ENCODE measurements around the gene LNX1.

Gene LNX1

DNA sequence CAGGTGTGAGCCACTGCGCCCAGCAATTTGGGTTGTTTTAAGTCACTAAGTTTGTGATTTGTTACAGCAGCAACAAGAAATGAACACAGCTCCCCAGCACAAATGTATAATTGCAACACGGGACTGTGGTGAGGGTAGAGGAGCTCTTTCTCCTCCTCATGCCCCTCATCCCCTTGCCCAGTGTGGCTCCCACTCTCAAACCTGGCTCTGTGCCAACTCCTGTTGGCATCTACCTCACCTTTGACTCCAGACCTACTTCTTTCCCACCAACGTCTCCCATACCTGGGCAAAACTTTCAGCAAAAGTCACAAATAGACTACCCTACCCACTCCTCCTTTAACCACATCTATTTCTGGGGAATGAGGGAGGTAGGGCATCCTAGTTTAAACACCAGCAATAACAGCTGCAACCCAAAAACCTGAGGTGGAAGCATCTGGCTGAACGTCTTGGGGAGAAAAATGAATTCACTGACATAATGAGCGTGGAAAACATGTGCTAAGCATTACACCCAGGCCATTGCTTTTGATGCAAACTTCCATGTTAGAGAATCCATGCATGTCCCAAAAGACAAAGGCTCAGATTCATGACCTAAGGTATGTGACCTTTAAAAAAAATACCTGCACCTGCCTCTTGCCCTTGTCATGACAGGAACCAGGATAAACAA lies 19.2 kb downstream of the LNX1 start:
- DNase-seq (ENCODE audit: low spot score) = no peak

DNA sequence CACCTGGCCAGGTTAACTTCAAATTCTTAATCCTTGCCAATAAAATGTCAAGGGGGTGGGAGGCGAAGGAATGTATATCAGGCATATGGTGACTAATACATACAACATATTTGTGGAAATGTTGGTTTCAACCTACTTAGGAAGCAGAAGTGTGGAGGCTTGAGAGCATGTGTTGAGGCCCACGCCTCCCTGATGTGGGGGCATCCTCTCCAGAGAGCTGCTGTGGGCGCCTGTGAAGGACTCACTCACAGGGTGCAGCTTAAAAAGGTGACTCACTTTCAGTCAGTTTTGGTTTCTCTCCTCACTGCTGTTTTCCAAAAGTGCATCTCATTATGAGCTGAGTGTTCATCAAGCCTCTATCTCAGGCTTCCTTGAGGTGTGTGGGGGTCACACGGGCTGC lies 27.5 kb downstream of the LNX1 start:
- DNase-seq (ENCODE audit: low spot score) = no peak

DNA sequence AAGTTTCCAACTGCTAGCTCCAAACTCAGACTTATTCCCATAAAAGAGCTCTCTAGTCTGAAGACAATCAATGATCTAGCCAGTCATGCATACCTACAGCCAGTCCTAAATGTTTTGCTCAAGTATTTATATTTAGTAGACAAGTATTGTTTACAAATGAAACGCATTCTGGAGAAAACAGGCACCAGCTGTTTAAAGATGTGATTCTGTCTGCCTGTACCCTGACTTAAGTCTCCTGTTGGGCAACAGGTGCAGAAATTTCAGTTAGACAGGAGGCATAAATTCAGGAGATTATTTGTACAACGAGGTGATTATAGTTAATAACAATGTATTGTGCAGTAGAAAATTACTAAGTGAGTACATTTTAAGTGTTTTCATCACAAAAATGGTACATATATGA lies 28.9 kb downstream of the LNX1 start:
- DNase-seq (ENCODE audit: low spot score) = no peak

DNA sequence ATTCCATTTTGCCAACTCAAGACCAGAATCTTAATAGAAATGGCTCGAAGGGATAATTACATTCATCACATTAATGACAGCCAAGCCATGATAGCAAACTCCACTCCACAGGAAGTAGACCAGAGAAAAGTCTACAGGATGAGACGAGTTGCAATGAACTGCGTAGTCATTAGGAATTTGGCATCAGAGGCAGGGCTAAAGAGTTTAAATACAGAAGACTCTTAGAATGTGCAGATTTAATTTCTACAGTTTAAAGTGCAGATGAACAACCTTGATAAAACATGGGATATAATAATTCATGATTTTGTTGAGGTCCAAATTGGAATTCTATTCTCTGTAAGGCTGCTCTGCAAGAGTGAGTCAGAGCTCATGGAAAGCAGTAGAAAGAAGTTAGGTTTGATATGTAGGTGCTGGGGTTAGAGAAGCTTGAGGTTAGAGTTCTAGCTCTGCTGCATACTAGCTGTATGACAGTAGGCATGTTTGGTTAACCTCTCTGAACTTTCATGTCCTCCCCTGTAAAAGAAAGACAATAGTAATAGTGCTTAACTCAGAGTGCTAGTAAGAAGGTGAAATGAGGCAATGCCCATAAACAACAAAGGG lies 32.2 kb downstream of the LNX1 start:
- DNase-seq (ENCODE audit: low spot score) = no peak

DNA sequence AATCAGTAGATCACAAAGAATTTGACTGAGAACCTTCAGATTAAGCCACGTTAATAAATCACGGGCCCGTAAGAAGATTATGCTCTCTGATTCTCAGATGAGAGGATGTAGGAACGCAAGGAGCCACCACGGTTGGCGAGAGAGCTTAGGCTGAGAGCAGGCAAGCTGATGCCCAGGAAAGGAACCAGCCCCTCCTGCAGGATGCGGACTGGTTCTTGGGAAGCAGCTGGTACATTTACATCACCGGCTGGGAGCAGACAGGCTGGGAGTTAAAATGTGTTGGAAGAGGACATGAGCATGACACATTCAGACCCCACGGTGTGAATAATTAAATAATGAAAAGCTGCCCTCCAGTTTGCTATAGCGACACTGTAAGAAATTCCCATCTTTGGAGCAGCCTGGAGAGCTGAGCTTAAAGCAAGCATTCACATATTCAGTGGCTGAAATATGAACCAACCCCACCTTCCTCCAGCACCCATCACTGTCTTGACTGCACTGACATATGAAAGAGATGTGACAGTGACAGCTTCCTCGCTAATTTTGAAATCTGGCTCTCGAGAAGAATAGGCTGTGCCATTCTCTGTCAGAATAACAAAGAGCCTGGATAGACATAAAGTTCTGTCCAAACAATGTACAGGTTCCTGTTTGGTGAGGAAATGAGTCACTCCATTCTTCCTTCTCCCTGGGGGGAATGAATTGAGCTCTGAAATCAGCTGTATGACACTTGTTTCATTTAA lies 33.1 kb downstream of the LNX1 start:
- DNase-seq (ENCODE audit: low spot score) = peak; percentile 13

DNA sequence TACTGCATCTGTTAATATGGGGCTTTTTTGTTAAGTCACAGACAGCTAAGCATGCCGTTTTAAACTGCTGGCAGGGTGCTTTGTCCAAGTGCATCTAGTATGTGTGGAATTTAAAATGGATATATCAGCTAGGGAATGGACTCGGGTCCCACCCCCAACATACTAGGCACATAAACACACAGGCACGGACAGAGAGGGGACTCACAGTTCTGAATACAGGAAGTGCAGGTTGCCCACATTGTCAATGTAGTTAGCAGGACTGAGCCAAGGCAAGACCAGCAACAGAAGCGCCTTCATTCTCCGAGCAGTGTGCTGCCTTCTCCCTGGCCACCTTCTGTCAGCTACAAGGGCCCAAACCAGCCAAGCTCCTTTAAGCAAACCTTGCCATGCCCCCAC lies 33.6 kb downstream of the LNX1 start:
- DNase-seq (ENCODE audit: low spot score) = no peak

DNA sequence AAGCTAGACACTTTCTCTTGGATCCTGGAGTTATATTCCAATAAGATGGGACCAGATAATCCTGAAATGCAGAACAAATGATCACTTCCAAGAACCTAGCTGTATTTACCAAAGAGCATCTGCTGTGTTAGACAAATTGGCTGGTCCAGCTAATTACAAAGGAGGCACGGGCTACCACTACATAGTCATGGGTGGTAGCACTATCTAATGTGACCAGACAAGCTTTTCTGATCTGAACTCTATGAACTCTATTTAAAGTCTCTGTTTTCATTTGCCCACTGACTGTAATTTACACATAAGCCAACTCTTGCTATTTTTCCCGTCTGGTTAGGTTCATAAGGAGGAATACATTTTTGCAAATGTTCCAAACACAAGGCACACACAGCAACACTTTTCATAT lies 34.6 kb downstream of the LNX1 start:
- DNase-seq (ENCODE audit: low spot score) = no peak

DNA sequence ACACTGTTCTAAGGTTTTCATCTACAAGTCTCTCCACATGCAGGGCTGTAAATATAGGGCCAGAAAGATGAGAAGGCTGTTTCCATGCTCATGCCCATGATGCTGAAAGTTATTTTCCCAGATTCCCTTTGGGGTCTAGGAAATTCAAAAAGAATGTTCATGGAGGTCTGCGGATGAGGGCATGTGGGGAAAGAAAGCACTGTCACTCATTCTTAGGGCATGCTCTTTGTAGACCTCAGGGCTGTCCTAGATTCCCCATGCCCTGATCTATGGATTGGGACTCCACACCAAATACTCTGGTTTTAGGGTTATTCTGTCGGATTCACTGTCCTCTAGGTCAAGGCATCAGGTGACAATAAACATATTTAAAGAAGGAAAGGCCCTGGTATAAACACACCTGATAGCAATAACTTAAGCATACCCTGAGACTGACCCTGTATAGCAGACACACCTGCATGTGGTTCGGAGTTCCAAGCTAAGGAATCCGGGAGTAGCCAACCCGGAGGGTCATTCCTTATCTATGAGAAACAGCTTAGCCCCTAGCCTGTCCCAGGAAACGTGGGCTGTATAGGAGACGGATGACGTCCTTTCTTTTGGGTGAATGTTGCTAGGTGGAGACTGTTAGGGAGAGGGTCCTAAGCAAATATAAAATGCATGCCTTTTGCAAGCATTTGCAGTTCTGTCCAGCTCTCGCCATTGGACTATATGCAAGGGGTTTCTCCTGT lies 37.6 kb downstream of the LNX1 start:
- no peak for DNase-seq (ENCODE audit: low spot score)

DNA sequence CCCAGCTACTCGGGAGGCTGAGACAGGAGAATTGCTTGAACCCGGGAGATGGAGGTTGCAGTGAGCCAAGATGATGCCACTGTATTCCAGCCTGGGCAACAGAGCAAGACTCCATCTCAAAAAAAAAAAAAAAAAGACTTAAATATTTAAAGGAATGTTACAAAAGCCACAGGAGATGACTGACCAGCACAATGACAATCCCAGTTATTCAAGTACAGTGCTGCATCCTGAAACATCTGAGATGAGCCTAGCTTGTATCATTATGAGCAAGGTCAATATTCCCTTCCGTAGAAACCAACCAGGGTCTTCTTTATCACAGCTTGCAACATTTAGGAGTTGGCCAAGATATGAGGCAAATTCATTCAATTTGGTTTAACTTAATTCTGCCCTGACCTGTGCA lies 38.6 kb downstream of the LNX1 start:
- no peak for DNase-seq (ENCODE audit: low spot score)

DNA sequence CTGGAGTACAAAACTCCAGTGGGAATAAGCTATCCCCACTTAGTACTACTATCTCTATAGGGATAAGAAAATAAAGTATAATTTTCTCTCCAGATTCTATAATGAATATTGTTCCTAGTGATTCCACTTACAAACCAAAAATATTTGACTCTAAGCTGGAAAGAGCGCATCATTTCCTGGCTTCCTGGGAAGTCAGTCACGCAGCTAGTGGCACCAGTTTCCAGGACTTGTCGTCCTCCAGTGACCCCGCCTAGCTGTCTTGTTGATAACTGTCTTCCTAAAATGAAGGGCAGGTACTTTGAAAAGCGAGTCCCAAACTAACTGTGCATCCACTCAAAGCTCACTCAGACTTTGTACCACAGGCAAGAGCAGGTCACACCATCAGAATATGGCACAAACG lies 39.3 kb downstream of the LNX1 start:
- DNase-seq (ENCODE audit: low spot score) = no peak

DNA sequence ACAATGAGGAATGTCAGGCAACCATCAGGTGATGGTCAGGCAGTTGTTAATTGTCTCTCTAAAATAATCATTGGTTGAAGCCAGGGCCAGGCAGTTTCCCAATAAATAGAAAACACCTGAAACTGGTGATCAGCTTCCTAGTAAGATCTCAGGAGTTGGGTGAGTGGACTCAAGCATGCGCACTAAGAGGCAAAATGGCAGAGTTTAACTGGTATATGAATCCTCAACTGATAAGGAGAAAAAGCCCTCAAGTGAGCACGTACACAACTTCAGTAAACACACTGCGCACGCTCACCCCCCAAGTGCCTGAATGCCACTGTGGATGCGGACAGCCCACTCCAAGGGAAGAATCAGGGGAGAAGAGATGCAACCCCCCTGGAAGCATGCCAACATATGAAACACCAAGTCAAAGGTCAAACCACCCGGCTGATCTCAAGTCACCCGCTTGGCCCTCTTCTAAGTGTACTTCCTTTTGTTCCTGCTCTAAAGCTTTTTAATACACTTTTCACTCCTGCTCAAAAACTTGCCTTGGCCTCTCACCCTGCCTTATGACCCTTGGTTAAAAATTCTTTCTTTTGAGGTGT lies 39.9 kb downstream of the LNX1 start:
- DNase-seq (ENCODE audit: low spot score) = no peak

DNA sequence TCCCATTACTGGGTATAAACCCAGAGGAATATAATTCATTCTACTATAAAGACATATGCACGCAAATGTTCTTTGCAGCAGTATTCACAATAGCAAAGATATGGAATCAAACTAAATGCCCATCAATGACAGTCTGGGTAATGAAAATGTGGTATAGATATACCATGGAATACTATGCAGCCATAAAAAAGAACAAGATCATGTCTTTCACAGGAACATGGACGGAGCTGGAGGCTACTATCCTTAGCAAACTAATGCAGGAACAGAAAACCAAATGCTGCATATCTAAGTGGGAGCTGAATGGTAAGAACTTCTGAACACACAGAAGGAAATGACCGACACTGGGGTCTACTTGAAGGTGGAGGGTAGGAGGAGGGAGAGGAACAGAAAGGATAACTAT lies 42.6 kb downstream of the LNX1 start:
- no peak for DNase-seq (ENCODE audit: low spot score)

DNA sequence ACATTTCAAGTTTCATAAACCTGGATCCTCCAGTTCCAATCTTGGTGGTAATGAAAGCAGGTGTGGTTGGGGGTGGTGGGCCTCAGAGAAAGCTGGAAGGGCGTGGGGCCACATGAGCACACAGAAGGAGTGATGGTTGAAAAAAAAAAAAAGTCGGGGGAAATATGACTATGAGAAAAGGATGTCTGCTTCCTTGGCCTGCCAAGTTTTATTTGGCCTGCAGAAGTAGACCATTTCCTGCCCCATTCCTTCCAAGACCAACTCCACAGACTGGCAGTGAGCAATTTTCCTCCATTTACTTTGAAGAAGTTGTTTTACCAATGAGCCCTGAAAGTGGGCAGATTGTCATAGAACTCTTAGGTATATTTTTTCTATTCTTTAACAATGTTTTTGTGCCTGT lies 43.3 kb downstream of the LNX1 start:
- no peak for DNase-seq (ENCODE audit: low spot score)

DNA sequence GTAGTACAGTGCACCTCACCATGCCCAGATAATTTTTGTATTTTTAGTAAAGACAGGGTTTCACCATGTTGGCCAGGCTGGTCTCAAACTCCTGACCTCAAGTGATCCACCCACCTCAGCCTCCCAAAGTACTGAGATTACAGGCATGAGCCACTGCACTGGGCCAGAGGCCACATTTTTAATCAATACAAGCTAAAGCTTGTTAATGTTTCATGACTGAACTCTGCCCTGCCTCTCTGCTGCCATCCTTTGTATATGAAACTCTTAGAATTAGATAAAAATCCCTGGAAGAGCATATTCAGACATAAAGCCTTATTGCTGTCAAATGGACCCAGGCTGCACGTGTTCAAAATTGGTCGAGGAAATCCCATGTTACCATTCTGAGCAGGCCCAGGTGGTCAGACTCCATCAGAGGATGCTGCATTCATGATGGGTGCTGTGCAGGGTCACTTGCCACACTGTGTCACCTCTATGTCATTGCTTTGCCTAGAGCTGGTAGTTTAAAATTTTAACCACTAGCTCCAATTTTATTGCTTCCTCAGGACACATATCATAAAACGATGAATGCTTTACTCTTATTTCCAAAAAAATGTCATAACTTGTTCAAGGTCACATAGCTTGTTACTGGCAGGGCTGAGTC lies 45.2 kb downstream of the LNX1 start:
- DNase-seq (ENCODE audit: low spot score) = no peak

DNA sequence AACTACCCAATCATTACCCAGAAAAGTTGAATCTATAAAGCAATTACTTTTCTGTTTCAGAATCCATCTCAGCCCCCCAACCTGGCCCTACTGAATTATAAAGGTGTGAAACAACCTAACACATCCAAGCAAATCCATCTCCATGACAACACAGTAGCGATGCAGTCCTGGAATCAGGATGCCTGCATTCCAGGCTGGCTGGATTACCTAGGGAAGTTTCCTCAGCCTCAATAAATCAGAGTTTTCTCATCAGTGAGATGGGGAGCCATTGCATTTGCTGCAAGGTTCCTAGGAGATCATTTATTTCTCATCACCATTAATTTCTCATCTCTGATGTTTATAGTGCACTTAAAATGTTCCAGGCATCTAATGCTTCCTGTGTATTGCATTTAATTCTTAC lies 46.0 kb downstream of the LNX1 start:
- DNase-seq (ENCODE audit: low spot score) = no peak

DNA sequence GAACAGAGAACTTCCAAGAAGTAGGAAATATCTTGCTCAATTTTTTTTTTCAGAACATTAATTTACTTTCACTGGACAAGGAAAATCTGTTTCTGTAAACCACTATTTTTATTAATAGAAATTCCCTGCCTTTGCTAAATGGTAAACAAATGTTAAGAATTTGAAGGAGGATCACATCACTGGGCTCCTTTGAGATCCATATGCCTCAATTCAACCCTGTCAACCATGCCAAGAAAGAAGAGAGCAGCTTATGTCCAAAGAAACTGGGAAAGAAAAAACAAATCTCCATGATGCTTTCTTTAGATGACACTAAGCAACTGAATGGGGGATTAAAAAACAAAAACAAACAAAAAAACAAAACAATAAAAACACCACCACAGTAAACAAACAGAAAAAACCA lies 47.7 kb downstream of the LNX1 start:
- DNase-seq (ENCODE audit: low spot score) = no peak

DNA sequence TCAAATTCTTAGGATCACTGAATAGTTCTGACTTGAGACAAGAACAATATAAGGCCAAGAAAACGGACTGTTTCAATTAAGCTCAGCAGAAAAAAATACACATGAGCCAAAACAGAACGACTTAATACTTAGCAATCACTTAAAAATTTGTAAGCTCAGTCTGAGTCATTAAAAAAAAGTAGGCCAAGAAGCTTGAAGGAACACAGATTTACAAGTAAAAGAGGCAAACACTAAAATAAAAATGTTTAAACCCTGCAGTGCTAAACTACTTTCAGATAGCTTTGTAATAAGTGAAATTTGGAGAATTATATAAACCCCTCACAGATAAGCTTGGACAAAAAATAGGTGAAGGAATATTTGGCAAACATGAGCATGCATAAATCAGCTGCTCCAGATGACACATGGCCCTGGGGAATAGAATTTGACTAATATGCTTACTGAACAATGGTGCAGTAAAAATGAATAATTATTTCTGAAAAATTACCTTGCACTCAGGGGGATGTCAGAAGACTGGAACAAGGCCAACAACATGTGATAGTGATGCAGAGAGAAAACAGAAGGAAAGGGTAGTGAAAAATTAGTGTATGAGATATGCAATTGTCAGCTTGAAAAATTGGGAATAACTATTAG lies 49.6 kb downstream of the LNX1 start:
- no peak for DNase-seq (ENCODE audit: low spot score)

DNA sequence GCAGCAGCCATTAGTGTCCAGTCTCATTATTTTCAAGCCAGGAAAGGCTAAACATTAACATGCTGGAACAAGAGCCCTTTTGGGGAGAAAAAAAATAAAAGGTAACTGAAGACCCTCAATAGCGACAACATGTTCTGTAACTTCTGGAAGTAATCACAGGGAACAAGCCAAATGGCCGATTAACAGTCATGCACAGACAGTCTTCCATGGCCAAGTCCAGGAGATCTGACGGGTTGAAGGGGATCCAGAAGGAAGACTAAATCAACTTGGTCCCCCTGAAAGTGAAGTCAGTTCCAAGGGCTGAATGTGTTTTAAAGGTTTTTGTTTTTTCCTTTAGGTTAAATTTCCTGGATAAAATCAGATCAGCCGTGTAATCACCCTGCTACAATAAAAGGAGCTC lies 52.5 kb downstream of the LNX1 start:
- DNase-seq (ENCODE audit: low spot score) = no peak

DNA sequence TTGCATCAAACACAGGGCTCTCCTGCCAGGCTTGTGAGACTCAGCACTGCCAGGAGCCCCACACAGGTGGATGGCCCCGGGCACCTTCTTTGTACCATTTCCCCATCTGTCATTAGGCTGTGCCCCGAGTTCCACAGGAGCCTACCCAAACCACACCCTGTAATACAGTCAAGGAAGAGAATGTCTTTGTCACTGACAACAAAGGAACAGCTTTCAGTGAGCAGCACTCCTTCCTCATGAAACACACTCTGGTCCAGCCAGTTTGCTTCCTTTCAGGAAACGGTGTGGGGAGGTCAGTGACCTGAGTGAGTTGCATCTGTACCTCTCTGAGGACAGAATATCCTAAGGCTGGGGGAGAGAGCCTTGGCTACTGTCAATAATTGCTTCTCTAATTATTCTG lies 53.7 kb downstream of the LNX1 start:
- DNase-seq (ENCODE audit: low spot score) = no peak

DNA sequence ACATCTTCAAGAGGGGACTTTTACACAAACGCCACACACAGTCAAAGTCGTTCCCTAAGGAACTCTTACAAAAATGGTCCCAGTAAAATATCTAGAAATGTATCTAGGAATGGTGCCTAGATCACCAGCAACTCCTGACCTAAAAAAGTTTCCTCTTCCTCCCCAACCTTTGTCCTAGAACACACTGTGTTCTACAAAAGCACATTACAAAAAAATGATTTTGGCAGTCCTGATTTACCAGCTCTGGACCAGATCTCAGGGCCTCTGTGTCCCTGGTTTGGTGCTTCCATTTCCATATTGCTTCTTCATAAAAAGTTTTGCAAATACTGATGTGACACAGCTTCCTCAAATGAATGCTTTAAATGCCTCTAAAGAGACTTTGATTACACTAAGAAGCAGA lies 55.0 kb downstream of the LNX1 start:
- no peak for DNase-seq (ENCODE audit: low spot score)

DNA sequence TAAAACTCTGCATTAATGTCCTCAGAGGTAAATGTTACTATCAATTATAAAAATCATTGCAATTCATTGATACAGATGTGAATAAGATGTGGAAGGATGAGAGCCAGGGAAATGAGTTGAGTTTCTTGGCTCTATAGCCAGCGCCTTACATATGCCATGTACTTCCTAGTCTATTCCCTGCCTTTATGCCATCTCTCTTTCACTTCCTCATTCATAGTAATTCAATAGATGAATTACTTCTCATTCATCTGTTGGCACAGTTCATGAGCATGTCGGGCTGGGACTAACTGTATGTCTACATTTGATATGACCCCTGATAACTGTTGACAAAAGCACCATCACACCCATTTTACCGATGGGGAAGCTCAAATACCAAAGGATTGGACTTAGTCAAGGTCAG lies 55.7 kb downstream of the LNX1 start:
- no peak for DNase-seq (ENCODE audit: low spot score)

DNA sequence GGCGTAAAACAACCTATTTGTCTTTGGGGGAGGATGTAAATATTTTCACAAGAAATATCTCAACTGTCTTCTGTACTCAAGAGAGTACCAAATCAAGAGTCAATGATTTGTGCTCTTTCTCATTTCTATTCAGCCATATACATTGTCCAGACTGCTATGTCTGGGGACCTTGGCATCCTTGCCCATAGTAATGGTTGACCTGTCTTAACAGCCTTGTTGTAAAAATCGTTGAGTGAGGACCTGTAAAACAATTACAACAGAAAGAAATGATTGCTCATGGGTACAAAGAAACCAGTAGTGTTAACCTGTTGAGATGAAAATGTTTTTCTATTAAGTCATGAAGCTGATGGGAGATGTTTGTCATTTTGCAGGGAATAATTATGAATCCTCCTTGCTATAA lies 56.6 kb downstream of the LNX1 start:
- DNase-seq (ENCODE audit: low spot score) = no peak

Data from globus pallidus (tissue), 1 donor.